Stimulated activated CD4-positive, alpha-beta T cell treated with anti-CD3 and anti-CD28 coated beads, Interleukin-12 subunit alpha, Interleukin-12 subunit beta, amount 100 ng/mL, for 24 hours (primary cell): Measurements from ENCODE around the gene KCNN3.

Experiments used
- DNase-seq, 2 experiments: peaks; one replicate each; pipeline ENCODE4 v3.0.0-alpha.2; 2020; ENCODE audit warnings: low read depth in 2 of 2

Gene KCNN3

GRCh38 chr1:154749078-154749760, 120.9 kb downstream of the KCNN3 start:
- DNase-seq: peak in 1 of 2 experiments; percentile 53

DNA sequence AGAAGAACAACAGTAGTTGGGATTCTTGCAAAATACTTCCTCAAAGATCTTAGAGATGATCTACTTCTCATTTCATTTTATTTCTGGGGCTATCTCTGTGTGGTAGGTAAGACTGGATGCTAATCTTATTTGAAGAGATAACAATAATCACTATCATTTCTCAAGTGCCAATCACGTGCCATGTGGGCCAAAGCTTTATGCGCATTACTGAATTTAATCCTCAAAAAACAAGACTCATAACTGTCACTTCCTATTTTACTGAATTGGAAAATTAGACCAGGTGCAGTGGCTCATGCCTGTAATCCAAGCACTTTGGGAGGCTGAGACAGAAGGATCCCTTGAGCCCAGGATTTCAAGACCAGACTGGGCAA, 121.7 kb downstream of the KCNN3 start:
- no peak for DNase-seq

- DNase-seq: peak in 1 of 2 experiments; percentile 47
These were observed 122.2 kb downstream of the KCNN3 start for GRCh38 chr1:154747740-154748404.

DNA sequence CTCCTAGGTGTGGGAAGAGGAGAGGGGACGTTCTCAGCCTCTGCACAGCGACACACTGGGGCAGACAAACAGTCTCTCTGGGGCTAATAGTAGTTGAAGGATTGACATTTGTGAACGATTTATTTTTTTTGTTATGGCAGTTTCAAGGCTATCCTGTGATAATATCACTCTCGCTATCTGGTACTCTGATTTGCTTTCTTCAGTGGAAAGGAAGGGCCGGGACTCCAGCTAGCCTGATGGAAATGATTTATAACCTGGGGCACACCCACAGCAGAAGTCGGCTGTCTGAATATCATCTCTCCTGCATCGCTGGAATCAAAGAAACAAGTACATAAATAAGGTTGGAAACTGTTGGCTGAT, 122.7 kb downstream of the KCNN3 start:
- DNase-seq: no peak

GRCh38 chr1:154746622-154747299, 123.3 kb downstream of the KCNN3 start:
- DNase-seq: no peak

DNA sequence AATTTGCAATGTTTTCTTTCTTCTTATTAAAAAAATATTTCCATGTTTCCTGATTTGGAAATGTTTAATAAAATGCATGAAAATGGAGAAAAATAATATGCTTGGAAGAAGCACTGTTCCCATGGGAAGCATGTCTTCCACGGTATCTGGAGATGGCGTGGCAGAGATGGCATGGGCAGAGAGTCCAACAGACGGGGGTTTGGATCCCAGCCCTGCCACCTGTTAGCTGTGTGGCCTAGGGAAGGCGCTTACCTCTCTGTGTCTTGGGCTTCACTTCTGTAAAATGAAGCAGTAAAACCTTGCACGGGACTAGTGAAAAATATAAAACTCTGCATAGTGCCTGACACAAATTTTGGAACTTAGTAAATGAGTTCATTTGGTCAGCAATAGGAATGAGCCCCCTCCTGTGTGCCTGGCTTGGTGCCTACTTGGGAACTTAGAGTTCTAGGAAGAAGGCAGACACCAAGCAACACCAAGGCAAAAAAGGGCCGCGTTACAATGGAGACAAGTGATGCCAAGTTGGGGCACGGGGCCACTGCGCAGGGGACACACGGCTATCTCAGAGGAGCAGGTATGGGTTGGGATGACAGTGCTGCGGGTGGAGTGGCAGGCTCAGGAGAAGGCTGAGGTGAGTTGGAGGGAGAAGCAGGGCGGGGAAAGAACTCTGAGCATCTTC, 124.2 kb downstream of the KCNN3 start:
- DNase-seq: no peak

DNA sequence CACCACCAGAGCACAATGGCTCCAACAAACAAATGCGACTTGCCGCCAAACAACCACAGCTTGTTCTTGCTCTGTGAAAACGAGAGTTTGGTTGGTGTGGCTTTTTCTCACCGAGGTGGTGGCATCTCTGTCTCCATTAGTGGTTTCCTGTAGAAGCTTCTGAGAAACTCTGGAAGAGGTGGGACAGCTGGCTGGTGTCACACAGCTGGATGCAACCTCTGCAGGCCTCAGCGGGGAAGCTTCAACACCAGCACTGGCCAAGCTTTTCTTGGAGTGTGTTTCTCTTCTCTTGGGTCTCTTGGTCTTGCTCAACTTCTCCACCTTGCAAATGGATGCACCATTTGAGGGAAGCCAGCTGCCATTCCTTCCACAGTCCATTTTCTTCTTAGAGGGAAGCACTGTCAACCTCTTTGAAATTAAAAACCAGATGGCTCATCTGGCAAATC, 124.8 kb downstream of the KCNN3 start:
- DNase-seq: peak in 1 of 2 experiments; percentile 45

- no peak for DNase-seq
These were observed 125.6 kb downstream of the KCNN3 start for GRCh38 chr1:154744352-154745035.

DNA sequence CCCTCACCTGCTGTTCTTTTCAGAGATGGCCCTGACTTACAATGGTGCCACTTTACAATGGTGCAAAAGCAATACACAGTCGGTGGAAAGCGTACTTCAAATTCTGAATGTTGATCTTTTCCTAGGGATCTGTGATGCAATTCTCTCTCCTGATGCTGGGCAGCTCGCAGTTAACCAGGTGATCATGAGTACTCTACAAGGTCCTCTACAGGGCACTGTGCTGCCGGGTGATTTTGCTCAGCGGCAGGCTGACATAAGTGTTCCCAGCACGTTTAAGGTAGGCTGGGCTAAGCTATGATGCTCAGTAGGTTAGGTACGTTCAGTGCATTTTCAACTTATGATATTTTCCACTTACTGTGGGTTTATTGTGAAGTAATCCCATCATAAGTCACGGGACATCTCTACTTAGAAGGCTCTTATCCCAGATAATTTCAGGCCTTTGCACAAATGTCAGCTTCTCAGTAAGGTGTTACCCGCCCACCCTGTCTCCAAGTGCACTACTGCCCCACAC, 126.5 kb downstream of the KCNN3 start:
- no peak for DNase-seq

GRCh38 chr1:154742606-154743005, 127.5 kb downstream of the KCNN3 start:
- DNase-seq: no peak

DNA sequence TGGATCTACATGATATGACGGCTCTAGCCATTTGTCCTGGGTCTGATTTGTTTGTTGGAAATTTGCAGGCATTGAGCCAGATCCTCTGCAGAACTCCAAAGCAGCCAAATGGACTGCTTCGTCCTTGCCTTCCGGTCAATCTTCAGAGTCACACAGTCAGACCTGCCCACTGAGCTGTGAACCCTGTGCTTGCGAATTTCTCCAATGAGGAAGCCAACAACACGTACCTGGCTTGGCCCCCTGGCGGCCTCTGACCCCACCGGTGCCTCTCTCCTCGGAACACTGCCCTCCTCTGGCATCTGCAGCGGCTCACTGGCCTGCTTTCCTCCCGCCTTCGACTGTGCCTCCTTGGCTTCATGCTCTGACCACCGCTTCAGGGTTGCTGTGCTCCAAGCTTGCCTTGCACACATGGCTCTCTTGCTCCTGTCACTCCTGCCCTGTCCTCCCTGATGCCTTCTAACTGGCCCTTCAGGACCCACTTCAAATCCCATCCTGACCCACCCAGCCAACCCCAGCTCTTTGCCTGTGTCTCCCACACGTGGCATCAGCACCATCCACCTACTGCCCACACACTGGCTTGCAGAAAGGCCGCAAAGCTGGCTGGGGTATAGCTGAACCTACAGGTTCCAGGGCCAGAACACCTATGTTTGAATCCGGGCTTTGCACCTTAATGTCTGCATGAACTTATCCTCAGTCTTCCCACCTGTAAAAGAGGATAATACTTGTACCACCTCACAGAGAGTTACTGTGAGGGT, 128.2 kb downstream of the KCNN3 start:
- DNase-seq: no peak

GRCh38 chr1:154741327-154741726, 128.8 kb downstream of the KCNN3 start:
- no peak for DNase-seq

GRCh38 chr1:154739654-154740053, 130.4 kb downstream of the KCNN3 start:
- DNase-seq: no peak

- peak in 1 of 2 experiments; percentile 46 for DNase-seq
These were observed 133.2 kb downstream of the KCNN3 start for GRCh38 chr1:154736841-154737240.

DNA sequence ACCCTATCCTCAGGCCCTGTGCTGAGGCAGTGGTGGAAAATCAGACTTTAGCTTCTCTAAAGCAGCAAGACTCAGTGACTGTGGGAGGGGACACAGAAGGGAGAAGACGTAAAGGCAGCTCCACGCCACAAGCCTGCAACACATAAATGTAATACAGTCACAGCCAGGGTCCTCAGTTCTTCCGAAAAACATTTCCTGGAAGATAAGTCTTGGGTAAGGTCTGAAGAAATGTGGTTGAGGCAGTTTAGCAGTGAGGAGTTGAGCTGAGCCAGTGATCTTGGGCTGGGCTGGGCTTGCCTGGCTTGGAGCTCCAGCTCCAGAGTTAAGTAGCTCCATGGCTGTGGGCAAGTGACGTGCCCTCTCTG, 134.3 kb downstream of the KCNN3 start:
- DNase-seq: no peak

DNA sequence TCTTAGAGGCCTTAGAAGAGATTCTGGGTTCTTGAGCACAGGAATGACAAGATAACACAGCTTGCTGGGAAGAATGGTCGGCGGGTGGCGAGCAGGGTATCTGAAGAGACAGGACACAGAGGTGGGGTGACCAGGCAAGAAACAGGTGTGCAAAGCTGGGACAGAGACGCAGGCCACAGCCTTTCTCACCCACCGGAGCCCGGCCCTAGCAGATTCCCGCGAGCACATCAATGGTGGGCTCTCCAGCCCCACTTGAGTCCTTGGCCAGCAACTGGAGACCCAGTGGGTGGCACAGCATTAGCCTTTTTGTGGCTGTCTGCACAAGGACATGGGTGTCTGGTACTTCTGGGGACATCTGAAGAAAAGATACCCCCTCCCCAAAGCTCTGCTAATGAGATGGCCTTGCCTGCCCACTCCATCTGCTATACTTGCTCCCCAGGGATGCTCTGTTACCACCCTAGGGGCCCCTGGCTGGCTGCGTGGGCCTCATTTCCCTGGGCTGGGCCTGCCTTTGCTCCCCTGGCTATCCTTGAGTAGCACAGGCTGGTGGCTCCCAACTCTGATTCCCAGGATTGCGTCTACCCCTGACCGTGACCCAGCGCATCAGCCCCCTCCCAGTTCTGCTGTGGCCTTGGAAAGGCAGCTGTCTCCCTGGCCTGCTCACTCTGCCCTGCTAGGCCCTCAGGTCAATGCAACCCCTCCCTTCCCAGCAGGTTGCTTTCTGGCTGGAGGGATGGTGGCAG, 134.8 kb downstream of the KCNN3 start:
- no peak for DNase-seq

DNA sequence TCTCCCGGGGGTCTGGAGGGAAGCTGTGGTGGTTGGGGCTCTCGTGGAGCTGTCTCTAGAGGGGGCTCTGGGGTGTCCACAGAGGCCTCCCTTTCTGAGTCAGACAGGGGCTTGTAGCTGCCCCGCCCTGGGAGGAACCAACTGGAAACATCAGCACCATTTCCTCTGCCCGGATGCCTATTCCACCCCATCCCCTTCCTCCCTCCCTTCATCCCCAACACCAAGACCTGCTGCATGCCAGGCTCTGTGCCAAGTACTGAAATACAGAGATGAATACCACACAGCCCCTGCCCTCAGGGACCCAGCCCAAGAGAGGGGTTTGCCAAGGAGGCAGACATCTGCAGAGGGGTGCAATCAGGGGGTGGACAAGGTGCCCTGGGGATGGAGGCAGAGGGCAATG, 136.5 kb downstream of the KCNN3 start:
- no peak for DNase-seq

DNA sequence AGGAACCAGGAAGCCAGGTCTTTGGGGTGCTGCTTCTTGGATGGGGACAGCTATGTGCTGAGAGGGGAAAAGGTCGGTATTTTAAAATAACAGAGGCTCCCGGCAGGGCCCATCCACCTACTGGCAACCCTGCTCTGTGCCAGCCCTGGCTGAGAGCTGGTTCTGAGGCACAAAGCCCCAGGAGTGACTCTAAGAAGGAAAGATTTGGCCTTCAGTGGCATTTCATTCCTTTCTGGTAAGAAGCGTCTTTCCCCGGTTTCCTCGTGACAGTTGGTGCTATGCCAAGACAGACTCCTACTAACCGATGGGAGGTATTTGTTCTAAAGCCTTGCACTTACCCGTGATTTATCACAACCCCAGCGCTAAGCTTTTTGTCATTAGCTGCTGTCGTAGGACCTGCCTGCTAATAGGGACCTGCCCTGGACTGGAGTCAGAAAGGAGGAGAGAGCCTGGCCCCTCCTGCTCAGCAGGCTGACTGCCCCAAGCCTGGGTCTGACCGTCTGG, 139.0 kb downstream of the KCNN3 start:
- no peak for DNase-seq

- DNase-seq: no peak
These were observed 139.8 kb downstream of the KCNN3 start for GRCh38 chr1:154730259-154730658.

DNA sequence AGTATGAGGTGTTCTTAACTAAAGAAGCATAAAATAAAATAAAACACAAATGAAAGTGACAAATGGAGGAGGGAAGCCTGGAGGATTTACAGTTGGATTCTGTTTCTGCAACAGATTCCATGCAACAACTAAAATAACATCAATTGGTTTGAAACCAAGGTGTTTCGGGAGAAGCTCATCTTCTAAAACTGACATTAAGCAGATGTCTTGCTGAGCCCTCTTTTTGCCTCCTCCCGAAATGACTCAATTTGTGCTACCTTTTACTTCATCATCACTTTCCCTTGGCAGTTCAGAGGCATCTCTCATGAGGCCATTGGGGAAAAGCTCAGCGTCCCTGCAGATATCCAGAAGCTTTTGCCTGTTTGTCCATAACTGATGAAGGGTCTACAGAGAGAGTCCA, 140.5 kb downstream of the KCNN3 start:
- no peak for DNase-seq
